HepG2 (cell line): Measurements from ENCODE around the gene CASP1. TPM values are rescaled to one million over a fixed set of nuclear protein-coding genes. Genes with fewer than 3 reads are reported as not detected.

Experiments used
- CBX2 ChIP-seq, 2 experiments: fragments of 200-600 bp in 1 of 2; sonication (generic); formaldehyde crosslinking in 1 of 2; IDR thresholded peaks; 2 replicates each; pipeline versions ENCODE4 v1.7.0 to v1.8.1; 2018 to 2022; ENCODE audit warnings: low read depth in 2 of 2, low read length in 1 of 2, mild to moderate bottlenecking in 1 of 2, missing genetic modification reagents in 1 of 2
- CREB3 ChIP-seq: sonication (generic); formaldehyde crosslinking; IDR thresholded peaks from 2 replicates; pipeline ENCODE4 v1.5.0; 2020; ENCODE audit warnings: missing genetic modification reagents
- ERF ChIP-seq: IDR thresholded peaks from 2 replicates; pipeline ENCODE4 v1.6.1; 2018; ENCODE audit warnings: missing biosample characterization, missing genetic modification reagents
- FOXA1 ChIP-seq, 2 experiments: fragments of 450-650 bp in 1 of 2; sonication (generic) in 1 of 2; formaldehyde crosslinking in 1 of 2; IDR thresholded peaks; 2 replicates each; pipeline versions ENCODE4 v1.4.0 to v1.6.1; 2016 to 2020; ENCODE audit warnings: missing genetic modification reagents in 1 of 2
- FOXO1 ChIP-seq: sonication (generic); formaldehyde crosslinking; IDR thresholded peaks from 2 replicates; pipeline ENCODE4 v1.4.0; 2020; ENCODE audit warnings: missing genetic modification reagents
- KAT2B ChIP-seq: fragments of 150-350 bp; IDR thresholded peaks from 2 replicates; pipeline ENCODE4 v1.6.1; 2014; ENCODE audit warnings: low read depth, low read length, borderline replicate concordance
- MAF1 ChIP-seq: sonication (generic); formaldehyde crosslinking; IDR thresholded peaks from 2 replicates; pipeline ENCODE4 v1.5.0; 2020; ENCODE audit warnings: missing genetic modification reagents, borderline replicate concordance
- MEF2D ChIP-seq: sonication (generic); formaldehyde crosslinking; IDR thresholded peaks from 2 replicates; pipeline ENCODE4 v1.5.1; 2020; ENCODE audit warnings: mild to moderate bottlenecking, missing genetic modification reagents
- RBM39 ChIP-seq: fragments of 200-400 bp; formaldehyde crosslinking; IDR thresholded peaks from one replicate; pipeline ENCODE4 v1.6.1; 2018; ENCODE audit warnings: antibody characterized with exemption, mild to moderate bottlenecking, low read depth, low read length; ENCODE audit not compliant: poor library complexity, severe bottlenecking
- RXRA ChIP-seq: sonication (generic); formaldehyde crosslinking; IDR thresholded peaks from 2 replicates; pipeline ENCODE4 v1.5.1; 2020; ENCODE audit warnings: missing genetic modification reagents
- SCMH1 ChIP-seq: sonication (generic); formaldehyde crosslinking; IDR thresholded peaks from 2 replicates; pipeline ENCODE4 v1.9.0; 2021; ENCODE audit warnings: missing genetic modification reagents, mild to moderate bottlenecking, borderline replicate concordance
- SNAPC2 ChIP-seq: sonication (generic); formaldehyde crosslinking; IDR thresholded peaks from 2 replicates; pipeline ENCODE4 v1.8.1; 2022; ENCODE audit warnings: mild to moderate bottlenecking, missing genetic modification reagents
- TEAD3 ChIP-seq: optimal IDR thresholded peaks from 2 replicates; pipeline ENCODE3; 2016; ENCODE audit warnings: borderline replicate concordance
- TFE3 ChIP-seq: IDR thresholded peaks from 2 replicates; pipeline ENCODE4 v1.6.1; 2016
- ZBTB10 ChIP-seq: sonication (generic); formaldehyde crosslinking; IDR thresholded peaks from 2 replicates; pipeline ENCODE4 v1.4.0; 2020; ENCODE audit warnings: missing genetic modification reagents, borderline replicate concordance
- ZNF12 ChIP-seq: sonication (generic); formaldehyde crosslinking; IDR thresholded peaks from 2 replicates; pipeline ENCODE4 v1.5.0; 2020; ENCODE audit warnings: missing genetic modification reagents
- ZNF225 ChIP-seq: sonication (generic); formaldehyde crosslinking; IDR thresholded peaks from 2 replicates; pipeline ENCODE4 v1.4.0; 2020; ENCODE audit warnings: mild to moderate bottlenecking, missing genetic modification reagents
- ZNF747 ChIP-seq: sonication (generic); formaldehyde crosslinking; IDR thresholded peaks from 2 replicates; pipeline ENCODE4 v1.8.1; 2023; ENCODE audit warnings: missing genetic modification reagents, mild to moderate bottlenecking, borderline replicate concordance
- ZSCAN12 ChIP-seq: sonication (generic); formaldehyde crosslinking; IDR thresholded peaks from 2 replicates; pipeline ENCODE4 v1.9.0; 2021; ENCODE audit warnings: mild to moderate bottlenecking, missing genetic modification reagents
- polyA plus RNA-seq, 8 experiments: library from polyadenylated mRNA; depleted of rRNA in 3 of 8; stranded (reverse) in 7 of 8; unstranded in 1 of 8; fragments of >200 nt; fragmentation: Illumina TruSeq in 4 of 8; extraction: Trizol in 4 of 8; gene quantifications; 2 replicates each; pipeline versions ENCODE4 v1.2.1 to v1.2.3, GENCODE V29; 2011 to 2016; ENCODE audit warnings: low read depth in 4 of 8, missing spikeins in 1 of 8, mixed read lengths in 1 of 8; ENCODE audit not compliant: insufficient read depth in 1 of 8
- total RNA-seq, 5 experiments: library from RNA; depleted of rRNA; stranded (reverse); fragments of >200 nt; fragmentation: Illumina TruSeq; extraction: Trizol; gene quantifications; 2 replicates each; pipeline ENCODE4 v1.2.3, GENCODE V29; 2016; ENCODE audit warnings: low read depth in 1 of 5
- TF ChIP-seq, protein P1 (sequence below): IDR thresholded peaks from 2 replicates; pipeline ENCODE4 v1.6.1; 2016; ENCODE audit warnings: mild to moderate bottlenecking
- TF ChIP-seq, protein P2 (sequence below): sonication (generic); formaldehyde crosslinking; IDR thresholded peaks from 2 replicates; pipeline ENCODE4 v1.5.1; 2020; ENCODE audit warnings: missing genetic modification reagents, mild to moderate bottlenecking, borderline replicate concordance

CASP1 gene
- total and polyA plus RNA-seq, 2 of the 13 experiments (the other 11 are each of a cell fraction or from before 2014, with no cell fraction given) = 0.34 to 5.2 TPM

DNA sequence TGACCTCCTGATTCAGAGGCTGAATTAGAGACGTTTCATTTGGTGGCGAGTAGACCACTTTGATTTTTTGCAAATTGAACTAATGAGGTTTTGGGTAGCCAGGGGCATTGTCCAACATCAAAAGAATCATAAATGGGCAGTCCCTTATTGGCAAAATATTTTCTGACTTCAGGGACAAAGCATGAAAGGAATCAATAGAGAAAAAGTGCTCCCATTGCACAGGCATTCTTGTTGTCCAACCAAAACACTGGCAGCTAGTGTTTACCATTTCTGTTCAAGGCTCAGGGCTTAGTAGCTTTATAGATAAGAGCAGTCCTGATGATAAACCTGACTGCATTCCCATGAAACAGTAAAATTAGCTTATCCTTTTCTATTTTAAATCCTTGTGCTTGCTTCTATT is 16.6 kb upstream of the CASP1 start (continued):
- TF ChIP-seq ZNF12 (CRISPR knock-in tag) (0 out of 2 replicates have a peak, but pooled peaks have one; percentile 58), FOXA1 (IDR thresholded peaks at IDR 0.05) (no peak), FOXA1 (CRISPR knock-in tag; IDR thresholded peaks at IDR 0.05) (peak; percentile 70), ZBTB10 (CRISPR knock-in tag) (no peak), ERF (CRISPR knock-in tag) (0 out of 2 replicates have a peak, but pooled peaks have one; percentile 36), CBX2 (IDR thresholded peaks at IDR 0.05; ENCODE audit: low read depth, low read length) (no peak), CBX2 (CRISPR knock-in tag; IDR thresholded peaks at IDR 0.05; ENCODE audit: low read depth) (no peak), FOXO1 (CRISPR knock-in tag) (peak; percentile 92), TEAD3 (peak; percentile 84), RBM39 (no peak), CREB3 (no peak), SNAPC2 (CRISPR knock-in tag) (no peak), RXRA (no peak), KAT2B (peak; percentile 17; the same call in 1 of the 2 replicates), ZNF225 (no peak), MEF2D (CRISPR knock-in tag) (0 out of 2 replicates have a peak, but pooled peaks have one; percentile 59), ZSCAN12 (CRISPR knock-in tag) (no peak), SCMH1 (CRISPR knock-in tag) (no peak), ZNF747 (CRISPR knock-in tag) (no peak), MAF1 (CRISPR knock-in tag) (no peak), TFE3 (no peak; the same call in 1 of the 2 replicates)
- TF ChIP-seq, protein P1, sequence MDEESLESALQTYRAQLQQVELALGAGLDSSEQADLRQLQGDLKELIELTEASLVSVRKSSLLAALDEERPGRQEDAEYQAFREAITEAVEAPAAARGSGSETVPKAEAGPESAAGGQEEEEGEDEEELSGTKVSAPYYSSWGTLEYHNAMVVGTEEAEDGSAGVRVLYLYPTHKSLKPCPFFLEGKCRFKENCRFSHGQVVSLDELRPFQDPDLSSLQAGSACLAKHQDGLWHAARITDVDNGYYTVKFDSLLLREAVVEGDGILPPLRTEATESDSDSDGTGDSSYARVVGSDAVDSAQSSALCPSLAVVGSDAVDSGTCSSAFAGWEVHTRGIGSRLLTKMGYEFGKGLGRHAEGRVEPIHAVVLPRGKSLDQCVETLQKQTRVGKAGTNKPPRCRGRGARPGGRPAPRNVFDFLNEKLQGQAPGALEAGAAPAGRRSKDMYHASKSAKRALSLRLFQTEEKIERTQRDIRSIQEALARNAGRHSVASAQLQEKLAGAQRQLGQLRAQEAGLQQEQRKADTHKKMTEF (CRISPR knock-in tag) = 0 out of 2 replicates have a peak, but pooled peaks have one; percentile 20
- TF ChIP-seq, protein P2, sequence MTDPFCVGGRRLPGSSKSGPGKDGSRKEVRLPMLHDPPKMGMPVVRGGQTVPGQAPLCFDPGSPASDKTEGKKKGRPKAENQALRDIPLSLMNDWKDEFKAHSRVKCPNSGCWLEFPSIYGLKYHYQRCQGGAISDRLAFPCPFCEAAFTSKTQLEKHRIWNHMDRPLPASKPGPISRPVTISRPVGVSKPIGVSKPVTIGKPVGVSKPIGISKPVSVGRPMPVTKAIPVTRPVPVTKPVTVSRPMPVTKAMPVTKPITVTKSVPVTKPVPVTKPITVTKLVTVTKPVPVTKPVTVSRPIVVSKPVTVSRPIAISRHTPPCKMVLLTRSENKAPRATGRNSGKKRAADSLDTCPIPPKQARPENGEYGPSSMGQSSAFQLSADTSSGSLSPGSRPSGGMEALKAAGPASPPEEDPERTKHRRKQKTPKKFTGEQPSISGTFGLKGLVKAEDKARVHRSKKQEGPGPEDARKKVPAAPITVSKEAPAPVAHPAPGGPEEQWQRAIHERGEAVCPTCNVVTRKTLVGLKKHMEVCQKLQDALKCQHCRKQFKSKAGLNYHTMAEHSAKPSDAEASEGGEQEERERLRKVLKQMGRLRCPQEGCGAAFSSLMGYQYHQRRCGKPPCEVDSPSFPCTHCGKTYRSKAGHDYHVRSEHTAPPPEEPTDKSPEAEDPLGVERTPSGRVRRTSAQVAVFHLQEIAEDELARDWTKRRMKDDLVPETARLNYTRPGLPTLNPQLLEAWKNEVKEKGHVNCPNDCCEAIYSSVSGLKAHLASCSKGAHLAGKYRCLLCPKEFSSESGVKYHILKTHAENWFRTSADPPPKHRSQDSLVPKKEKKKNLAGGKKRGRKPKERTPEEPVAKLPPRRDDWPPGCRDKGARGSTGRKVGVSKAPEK (CRISPR knock-in tag) = no peak
